Liver (tissue), 9 donors: Measurements from ENCODE around the gene GPAT3. TPM values are rescaled to one million over a fixed set of nuclear protein-coding genes. Genes with fewer than 3 reads are reported as not detected.

ENCODE experiments used
- DNase-seq: peaks from one replicate; pipeline ENCODE4 v3.0.0-alpha.2; 2017; ENCODE audit warnings: low spot score
- H3K27ac ChIP-seq, 2 donors: one replicate each; pipeline ENCODE4 v1.7.0; 2013; ENCODE audit warnings: inconsistent platforms in 2 of 2, low read length in 2 of 2, control low read depth in 1 of 2, low read depth in 1 of 2, mild to moderate bottlenecking in 1 of 2
- H3K27me3 ChIP-seq, 4 donors: one replicate each; pipeline versions ENCODE4 v1.6.1 to v1.7.0; 2013; ENCODE audit warnings: low read length in 3 of 4, inconsistent platforms in 1 of 4, mild to moderate bottlenecking in 1 of 4, moderate library complexity in 1 of 4; ENCODE audit not compliant: control insufficient read depth in 4 of 4, insufficient read depth in 4 of 4
- H3K36me3 ChIP-seq, 4 donors: one replicate each; pipeline versions ENCODE4 v1.6.1 to v1.7.0; 2013; ENCODE audit warnings: low read length in 3 of 4, mild to moderate bottlenecking in 3 of 4, low read depth in 1 of 4, moderate library complexity in 1 of 4; ENCODE audit not compliant: control insufficient read depth in 4 of 4, insufficient read depth in 3 of 4
- H3K4me1 ChIP-seq, 4 donors: one replicate each; pipeline versions ENCODE4 v1.6.1 to v1.7.0; 2013; ENCODE audit warnings: low read length in 3 of 4, mild to moderate bottlenecking in 3 of 4, moderate library complexity in 1 of 4; ENCODE audit not compliant: control insufficient read depth in 4 of 4, insufficient read depth in 4 of 4
- H3K4me3 ChIP-seq, 3 donors: one replicate each; pipeline versions ENCODE4 v1.6.1 to v1.7.0; 2013; ENCODE audit warnings: low read length in 3 of 3, control low read depth in 1 of 3, low read depth in 1 of 3, mild to moderate bottlenecking in 1 of 3
- H3K9ac ChIP-seq, 2 donors: one replicate each; pipeline ENCODE4 v1.7.0; 2013; ENCODE audit warnings: low read length in 2 of 2, mild to moderate bottlenecking in 2 of 2, moderate library complexity in 2 of 2, control low read depth in 1 of 2, low read depth in 1 of 2
- H3K9me3 ChIP-seq, 4 donors: one replicate each; pipeline versions ENCODE4 v1.6.1 to v1.7.0; 2013; ENCODE audit warnings: low read length in 3 of 4; ENCODE audit not compliant: control insufficient read depth in 4 of 4
- EGR1 ChIP-seq, 2 donors: IDR thresholded peaks; 2 replicates each; pipeline ENCODE4 v1.6.1; 2016 to 2018; ENCODE audit warnings: antibody characterized with exemption in 2 of 2, low read depth in 2 of 2
- FOXA1 ChIP-seq: IDR thresholded peaks from 2 replicates; pipeline ENCODE4 v1.6.1; 2016; ENCODE audit warnings: antibody characterized with exemption
- FOXA2 ChIP-seq: IDR thresholded peaks from 2 replicates; pipeline ENCODE4 v1.6.1; 2016; ENCODE audit warnings: antibody characterized with exemption
- GABPA ChIP-seq, 2 donors: IDR thresholded peaks in 1 of 2; conservative IDR thresholded peaks in 1 of 2; 2 replicates each; pipeline ENCODE4 v1.6.1; 2016; ENCODE audit warnings: antibody characterized with exemption in 2 of 2, mild to moderate bottlenecking in 1 of 2, moderate library complexity in 1 of 2
- HNF4A ChIP-seq, 2 donors: conservative IDR thresholded peaks; 2 replicates each; pipeline ENCODE4 v1.6.1; 2016; ENCODE audit warnings: antibody characterized with exemption in 2 of 2, mild to moderate bottlenecking in 2 of 2
- HNF4G ChIP-seq: IDR thresholded peaks from 2 replicates; pipeline ENCODE4 v1.6.1; 2016; ENCODE audit warnings: antibody characterized with exemption
- JUND ChIP-seq, 2 donors: IDR thresholded peaks; 2 replicates each; pipeline ENCODE4 v1.6.1; 2016; ENCODE audit warnings: antibody characterized with exemption in 2 of 2
- NR2F2 ChIP-seq: IDR thresholded peaks from 2 replicates; pipeline ENCODE4 v1.6.1; 2016; ENCODE audit warnings: antibody characterized with exemption
- RAD21 ChIP-seq, 2 donors: IDR thresholded peaks; 2 replicates each; pipeline ENCODE4 v1.6.1; 2016; ENCODE audit warnings: antibody characterized with exemption in 2 of 2, mild to moderate bottlenecking in 2 of 2
- RXRA ChIP-seq, 2 donors: IDR thresholded peaks; 2 replicates each; pipeline ENCODE4 v1.6.1; 2017 to 2018; ENCODE audit warnings: antibody characterized with exemption in 2 of 2, mild to moderate bottlenecking in 1 of 2
- SP1 ChIP-seq: IDR thresholded peaks from 2 replicates; pipeline ENCODE4 v1.6.1; 2018; ENCODE audit warnings: antibody characterized with exemption, mild to moderate bottlenecking
- TAF1 ChIP-seq: conservative IDR thresholded peaks from 2 replicates; pipeline ENCODE4 v1.6.1; 2016; ENCODE audit warnings: antibody characterized with exemption, mild to moderate bottlenecking
- YY1 ChIP-seq: IDR thresholded peaks from 2 replicates; pipeline ENCODE4 v1.6.1; 2016; ENCODE audit warnings: antibody characterized with exemption, mild to moderate bottlenecking
- WGBS: extraction: QIAGEN DNeasy Blood & Tissue Kit; methylation state at CpG from one replicate; pipeline ENCODE4 v1.1.7; 2013; 5-methylcytosine and 5-hydroxymethylcytosine counted together
- polyA plus RNA-seq, 2 donors: library from polyadenylated mRNA; stranded (reverse) in 1 of 2; unstranded in 1 of 2; fragments of 200-250 nt in 1 of 2; fragments of >200 nt in 1 of 2; fragmentation: Nextera tagmentation in 1 of 2; extraction: Ambion mirVana in 1 of 2; gene quantifications; one replicate each; pipeline versions ENCODE4 v1.2.1 to v1.2.3, GENCODE V29; 2013 to 2015
- total RNA-seq, 2 donors: library from RNA; depleted of rRNA; stranded (reverse); fragments of >200 nt; gene quantifications; one replicate each; pipeline ENCODE4 v1.2.3, GENCODE V29; 2014
- TF ChIP-seq, protein P1 (sequence below): IDR thresholded peaks from 2 replicates; pipeline ENCODE4 v1.6.1; 2016; ENCODE audit warnings: antibody characterized with exemption
- TF ChIP-seq, protein P2 (sequence below): IDR thresholded peaks from 2 replicates; pipeline ENCODE4 v1.6.1; 2016; ENCODE audit warnings: antibody characterized with exemption, mild to moderate bottlenecking
- TF ChIP-seq, protein P3 (sequence below): fragments of 150-350 bp; IDR thresholded peaks from 2 replicates; pipeline ENCODE4 v1.5.1; 2017; ENCODE audit warnings: improper control_type of control experiment, low read depth, low read length; ENCODE audit not compliant: missing input control
- TF ChIP-seq, protein P4 (sequence below): IDR thresholded peaks from 2 replicates; pipeline ENCODE4 v1.6.1; 2016; ENCODE audit warnings: antibody characterized with exemption
- TF ChIP-seq, protein P5 (sequence below): IDR thresholded peaks from 2 replicates; pipeline ENCODE4 v1.6.1; 2016; ENCODE audit warnings: antibody characterized with exemption
- donor health status: healthy.
- donor health status: healthy.
- donor health status: healthy.
- donor health status: healthy.
- donor health status: healthy.

Gene GPAT3
- total and polyA plus RNA-seq, 4 donors: 1.8 to 6.2 (median 4.5) TPM

DNA sequence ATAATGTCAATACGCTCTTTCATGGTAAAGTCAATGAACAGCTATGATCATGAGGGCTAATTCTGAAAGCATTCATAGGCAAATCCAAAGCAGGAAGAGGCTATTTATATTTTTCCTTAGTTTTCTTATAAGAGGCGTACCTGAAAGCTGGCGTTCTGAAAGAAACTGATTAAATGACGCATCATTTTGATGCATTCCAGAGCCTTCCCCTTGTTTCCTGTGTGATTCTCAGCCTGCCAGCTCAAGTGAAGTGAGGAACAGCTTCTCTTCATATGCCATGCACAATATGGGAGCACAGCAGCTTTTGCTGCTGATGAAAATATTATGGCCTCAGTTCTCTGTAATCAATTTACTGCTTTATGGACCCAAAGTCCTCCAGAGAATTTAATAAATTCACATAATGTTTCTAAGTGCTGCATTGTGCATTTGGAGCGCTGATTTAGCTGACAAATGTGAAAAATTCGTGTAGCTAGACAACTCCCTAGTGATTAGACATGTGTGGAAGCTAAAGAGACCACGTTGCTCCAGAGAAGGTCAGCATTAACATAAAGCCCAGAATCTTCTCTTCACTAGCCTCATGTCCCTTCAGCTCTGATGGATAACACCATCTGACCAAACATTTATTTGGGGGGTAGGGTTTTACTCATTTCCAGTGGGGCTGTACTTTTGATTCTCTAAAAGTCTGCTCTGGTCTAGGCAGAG, 110.8 kb downstream of the GPAT3 start:
- Histone ChIP-seq H3K4me1 (no peaks in the 10 kb centered on the region), H3K27ac (no peak overlapping the region), H3K27me3 (no peaks in the 10 kb centered on the region), H3K9me3 (no peaks in the 10 kb centered on the region), H3K9ac (no peak overlapping the region), H3K4me3 (no peak overlapping the region), H3K36me3 (no peaks in the 10 kb centered on the region)
- TF ChIP-seq GABPA (IDR thresholded peaks at IDR 0.05 in 1 of 2, conservative IDR thresholded peaks at IDR 0.05 in 1 of 2) (no peak), FOXA2 (no peak), YY1 (no peak), EGR1 (IDR thresholded peaks at IDR 0.05; ENCODE audit: low read depth in 2 of 2) (no peak), HNF4A (conservative IDR thresholded peaks at IDR 0.05) (no peak), RAD21 (IDR thresholded peaks at IDR 0.05) (no peak), FOXA1 (no peak), JUND (IDR thresholded peaks at IDR 0.05) (no peak), NR2F2 (no peak), RXRA (IDR thresholded peaks at IDR 0.05) (no peak), TAF1 (no peak), HNF4G (no peak), SP1 (no peak)
- TF ChIP-seq, protein P1, sequence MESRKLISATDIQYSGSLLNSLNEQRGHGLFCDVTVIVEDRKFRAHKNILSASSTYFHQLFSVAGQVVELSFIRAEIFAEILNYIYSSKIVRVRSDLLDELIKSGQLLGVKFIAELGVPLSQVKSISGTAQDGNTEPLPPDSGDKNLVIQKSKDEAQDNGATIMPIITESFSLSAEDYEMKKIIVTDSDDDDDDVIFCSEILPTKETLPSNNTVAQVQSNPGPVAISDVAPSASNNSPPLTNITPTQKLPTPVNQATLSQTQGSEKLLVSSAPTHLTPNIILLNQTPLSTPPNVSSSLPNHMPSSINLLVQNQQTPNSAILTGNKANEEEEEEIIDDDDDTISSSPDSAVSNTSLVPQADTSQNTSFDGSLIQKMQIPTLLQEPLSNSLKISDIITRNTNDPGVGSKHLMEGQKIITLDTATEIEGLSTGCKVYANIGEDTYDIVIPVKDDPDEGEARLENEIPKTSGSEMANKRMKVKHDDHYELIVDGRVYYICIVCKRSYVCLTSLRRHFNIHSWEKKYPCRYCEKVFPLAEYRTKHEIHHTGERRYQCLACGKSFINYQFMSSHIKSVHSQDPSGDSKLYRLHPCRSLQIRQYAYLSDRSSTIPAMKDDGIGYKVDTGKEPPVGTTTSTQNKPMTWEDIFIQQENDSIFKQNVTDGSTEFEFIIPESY: no peak
- TF ChIP-seq, protein P2, sequence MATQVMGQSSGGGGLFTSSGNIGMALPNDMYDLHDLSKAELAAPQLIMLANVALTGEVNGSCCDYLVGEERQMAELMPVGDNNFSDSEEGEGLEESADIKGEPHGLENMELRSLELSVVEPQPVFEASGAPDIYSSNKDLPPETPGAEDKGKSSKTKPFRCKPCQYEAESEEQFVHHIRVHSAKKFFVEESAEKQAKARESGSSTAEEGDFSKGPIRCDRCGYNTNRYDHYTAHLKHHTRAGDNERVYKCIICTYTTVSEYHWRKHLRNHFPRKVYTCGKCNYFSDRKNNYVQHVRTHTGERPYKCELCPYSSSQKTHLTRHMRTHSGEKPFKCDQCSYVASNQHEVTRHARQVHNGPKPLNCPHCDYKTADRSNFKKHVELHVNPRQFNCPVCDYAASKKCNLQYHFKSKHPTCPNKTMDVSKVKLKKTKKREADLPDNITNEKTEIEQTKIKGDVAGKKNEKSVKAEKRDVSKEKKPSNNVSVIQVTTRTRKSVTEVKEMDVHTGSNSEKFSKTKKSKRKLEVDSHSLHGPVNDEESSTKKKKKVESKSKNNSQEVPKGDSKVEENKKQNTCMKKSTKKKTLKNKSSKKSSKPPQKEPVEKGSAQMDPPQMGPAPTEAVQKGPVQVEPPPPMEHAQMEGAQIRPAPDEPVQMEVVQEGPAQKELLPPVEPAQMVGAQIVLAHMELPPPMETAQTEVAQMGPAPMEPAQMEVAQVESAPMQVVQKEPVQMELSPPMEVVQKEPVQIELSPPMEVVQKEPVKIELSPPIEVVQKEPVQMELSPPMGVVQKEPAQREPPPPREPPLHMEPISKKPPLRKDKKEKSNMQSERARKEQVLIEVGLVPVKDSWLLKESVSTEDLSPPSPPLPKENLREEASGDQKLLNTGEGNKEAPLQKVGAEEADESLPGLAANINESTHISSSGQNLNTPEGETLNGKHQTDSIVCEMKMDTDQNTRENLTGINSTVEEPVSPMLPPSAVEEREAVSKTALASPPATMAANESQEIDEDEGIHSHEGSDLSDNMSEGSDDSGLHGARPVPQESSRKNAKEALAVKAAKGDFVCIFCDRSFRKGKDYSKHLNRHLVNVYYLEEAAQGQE: no peak
- TF ChIP-seq, protein P3, sequence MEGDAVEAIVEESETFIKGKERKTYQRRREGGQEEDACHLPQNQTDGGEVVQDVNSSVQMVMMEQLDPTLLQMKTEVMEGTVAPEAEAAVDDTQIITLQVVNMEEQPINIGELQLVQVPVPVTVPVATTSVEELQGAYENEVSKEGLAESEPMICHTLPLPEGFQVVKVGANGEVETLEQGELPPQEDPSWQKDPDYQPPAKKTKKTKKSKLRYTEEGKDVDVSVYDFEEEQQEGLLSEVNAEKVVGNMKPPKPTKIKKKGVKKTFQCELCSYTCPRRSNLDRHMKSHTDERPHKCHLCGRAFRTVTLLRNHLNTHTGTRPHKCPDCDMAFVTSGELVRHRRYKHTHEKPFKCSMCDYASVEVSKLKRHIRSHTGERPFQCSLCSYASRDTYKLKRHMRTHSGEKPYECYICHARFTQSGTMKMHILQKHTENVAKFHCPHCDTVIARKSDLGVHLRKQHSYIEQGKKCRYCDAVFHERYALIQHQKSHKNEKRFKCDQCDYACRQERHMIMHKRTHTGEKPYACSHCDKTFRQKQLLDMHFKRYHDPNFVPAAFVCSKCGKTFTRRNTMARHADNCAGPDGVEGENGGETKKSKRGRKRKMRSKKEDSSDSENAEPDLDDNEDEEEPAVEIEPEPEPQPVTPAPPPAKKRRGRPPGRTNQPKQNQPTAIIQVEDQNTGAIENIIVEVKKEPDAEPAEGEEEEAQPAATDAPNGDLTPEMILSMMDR: no peak
- TF ChIP-seq, protein P4, sequence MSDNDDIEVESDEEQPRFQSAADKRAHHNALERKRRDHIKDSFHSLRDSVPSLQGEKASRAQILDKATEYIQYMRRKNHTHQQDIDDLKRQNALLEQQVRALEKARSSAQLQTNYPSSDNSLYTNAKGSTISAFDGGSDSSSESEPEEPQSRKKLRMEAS: no peak
- TF ChIP-seq, protein P5, sequence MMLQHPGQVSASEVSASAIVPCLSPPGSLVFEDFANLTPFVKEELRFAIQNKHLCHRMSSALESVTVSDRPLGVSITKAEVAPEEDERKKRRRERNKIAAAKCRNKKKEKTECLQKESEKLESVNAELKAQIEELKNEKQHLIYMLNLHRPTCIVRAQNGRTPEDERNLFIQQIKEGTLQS: no peak
- WGBS: 58% methylated on average over 7 of the region's 7 CpGs
- no peak for DNase-seq
